A549 (cell line): Measurements from ENCODE around the gene PDGFB. TPM values are rescaled to one million over a fixed set of nuclear protein-coding genes. Genes with fewer than 3 reads are reported as not detected.

Source experiments
- ATAC-seq, 2 experiments: fragments of 200-7000 bp in 1 of 2; fragments of >200 bp in 1 of 2; cut with Nextera tagmentation in 1 of 2; cut with Tn5 transposase in 1 of 2; 3 replicates each; pipeline versions ENCODE4 v1.8.0 to v1.9.1; 2018 to 2020; ENCODE audit warnings: mild to moderate bottlenecking in 1 of 2, moderate library complexity in 1 of 2
- CTCF ChIA-PET: fragments of 300-600 bp; sonication (Branson Sonifier 250); formaldehyde crosslinking; extraction: SDS; loops from one replicate; lab custom pipeline; 2021; ENCODE audit warnings: antibody characterized with exemption, inconsistent platforms; lab: Yijun Ruan, JAX
- POLR2A ChIA-PET: fragments of 350-600 bp; formaldehyde crosslinking; extraction: SDS; loops from one replicate; lab custom pipeline; 2021; ENCODE audit warnings: antibody characterized with exemption, inconsistent platforms; lab: Yijun Ruan, JAX
- DNase-seq, 2 experiments: peaks; one replicate each; pipeline versions ENCODE4 v3.0.0 to v3.0.0-alpha.2; 2011 to 2016; ENCODE audit warnings: low read depth in 1 of 2, low spot score in 1 of 2
- FAIRE-seq: peaks from 2 replicates; lab custom pipeline; 2011; peaks lifted over from hg19 to GRCh38; lab: Jason Lieb, UNC
- H3K27ac ChIP-seq, 2 experiments: fragments of >200 bp; sonication (Bioruptor Twin); formaldehyde crosslinking; 3 replicates each; pipeline ENCODE4 v1.5.1; 2016 to 2017
- H3K4me1 ChIP-seq: fragments of >200 bp; sonication (Bioruptor Twin); formaldehyde crosslinking; 3 replicates; pipeline ENCODE4 v1.6.1; 2016
- H3K4me2 ChIP-seq: fragments of >200 bp; sonication (Bioruptor Twin); formaldehyde crosslinking; 3 replicates; pipeline ENCODE4 v1.6.1; 2016
- H3K4me3 ChIP-seq: fragments of >200 bp; sonication (Bioruptor Twin); formaldehyde crosslinking; 3 replicates; pipeline ENCODE4 v1.5.1; 2016
- H3K9me3 ChIP-seq: fragments of >200 bp; sonication (Bioruptor Twin); formaldehyde crosslinking; 3 replicates; pipeline ENCODE4 v1.6.1; 2016
- CBX8 ChIP-seq: fragments of 200-600 bp; sonication (generic); IDR thresholded peaks from 2 replicates; pipeline ENCODE4 v1.6.1; 2016
- CEBPB ChIP-seq, 2 experiments: fragments of >200 bp in 1 of 2; sonication (Bioruptor Twin) in 1 of 2; formaldehyde crosslinking in 1 of 2; IDR thresholded peaks; 2 replicates each; pipeline ENCODE4 v1.6.1; 2012 to 2016
- CHD4 ChIP-seq: fragments of 200-600 bp; sonication (generic); IDR thresholded peaks from 2 replicates; pipeline ENCODE4 v1.6.1; 2016; ENCODE audit warnings: antibody characterized with exemption, mild to moderate bottlenecking, borderline replicate concordance
- EHF ChIP-seq: fragments of 250-450 bp; sonication (Bioruptor Pico); IDR thresholded peaks from 2 replicates; pipeline ENCODE4 v1.5.0; 2020; ENCODE audit warnings: mild to moderate bottlenecking
- EHMT2 ChIP-seq: fragments of 200-600 bp; sonication (generic); IDR thresholded peaks from 2 replicates; pipeline ENCODE4 v1.6.1; 2016; ENCODE audit warnings: antibody characterized with exemption, low read depth, mild to moderate bottlenecking, moderate library complexity
- EP300 ChIP-seq, 2 experiments: fragments of >200 bp; sonication (Bioruptor Twin); formaldehyde crosslinking; IDR thresholded peaks; 2 replicates in 1 of 2; 3 replicates in 1 of 2; pipeline ENCODE4 v1.6.1; 2016 to 2017
- ESRRA ChIP-seq: fragments of 150-350 bp; IDR thresholded peaks from 2 replicates; pipeline ENCODE4 v1.6.1; 2014; ENCODE audit warnings: mild to moderate bottlenecking, low read length, borderline replicate concordance
- FOSB ChIP-seq: fragments of 250-450 bp; sonication (Bioruptor Pico); IDR thresholded peaks from 2 replicates; pipeline ENCODE4 v1.5.0; 2020; ENCODE audit warnings: mild to moderate bottlenecking, moderate library complexity
- FOSL2 ChIP-seq, 2 experiments: fragments of 450-650 bp in 1 of 2; fragments of >200 bp in 1 of 2; sonication (Bioruptor Twin) in 1 of 2; formaldehyde crosslinking; IDR thresholded peaks; 2 replicates each; pipeline versions ENCODE4 v1.5.0 to v1.6.1; 2016 to 2020; ENCODE audit warnings: mild to moderate bottlenecking in 1 of 2, moderate library complexity in 1 of 2
- FOXS1 ChIP-seq: fragments of 250-450 bp; sonication (Bioruptor Pico); IDR thresholded peaks from 2 replicates; pipeline ENCODE4 v1.5.0; 2020; ENCODE audit warnings: mild to moderate bottlenecking, moderate library complexity
- HOXB5 ChIP-seq: fragments of 250-450 bp; sonication (Bioruptor Pico); IDR thresholded peaks from 2 replicates; pipeline ENCODE4 v1.5.0; 2020; ENCODE audit warnings: mild to moderate bottlenecking, moderate library complexity
- JUNB ChIP-seq: fragments of >200 bp; sonication (Bioruptor Twin); formaldehyde crosslinking; IDR thresholded peaks from 2 replicates; pipeline ENCODE4 v1.6.1; 2016
- KDM5A ChIP-seq: fragments of 200-600 bp; sonication (generic); IDR thresholded peaks from 2 replicates; pipeline ENCODE4 v1.6.1; 2016; ENCODE audit warnings: antibody characterized with exemption, mild to moderate bottlenecking
- MAFK ChIP-seq: fragments of 450-650 bp; IDR thresholded peaks from 2 replicates; pipeline ENCODE4 v1.6.1; 2014; ENCODE audit not compliant: partially characterized antibody
- NFE2L2 ChIP-seq: fragments of 150-350 bp; conservative IDR thresholded peaks from 2 replicates; pipeline ENCODE4 v1.6.1; 2014; ENCODE audit warnings: low read length
- NR3C1 ChIP-seq: fragments of >200 bp; sonication (Bioruptor Twin); formaldehyde crosslinking; IDR thresholded peaks from 3 replicates; pipeline ENCODE4 v1.6.1; 2017
- POLR2AphosphoS2 ChIP-seq: conservative IDR thresholded peaks from 2 replicates; pipeline ENCODE4 v1.6.1; 2012; ENCODE audit warnings: low read length, improper control_type of control experiment, inconsistent platforms
- RCOR1 ChIP-seq: fragments of 150-350 bp; IDR thresholded peaks from 2 replicates; pipeline ENCODE4 v1.6.1; 2014; ENCODE audit warnings: antibody characterized with exemption, low read length, low read depth
- TFCP2L1 ChIP-seq: fragments of 250-450 bp; sonication (Bioruptor Pico); IDR thresholded peaks from 2 replicates; pipeline ENCODE4 v1.5.0; 2021; ENCODE audit warnings: mild to moderate bottlenecking
- TP53 ChIP-seq: fragments of 250-450 bp; sonication (Bioruptor Pico); IDR thresholded peaks from 2 replicates; pipeline ENCODE4 v1.5.0; 2021; ENCODE audit warnings: mild to moderate bottlenecking, moderate library complexity
- ZNF302 ChIP-seq: fragments of 250-450 bp; sonication (Bioruptor Pico); IDR thresholded peaks from 2 replicates; pipeline ENCODE4 v1.9.0; 2021; ENCODE audit warnings: inconsistent platforms, mild to moderate bottlenecking, moderate library complexity
- ZSCAN20 ChIP-seq: fragments of 250-450 bp; sonication (Bioruptor Pico); IDR thresholded peaks from 2 replicates; pipeline ENCODE4 v1.8.0; 2022; ENCODE audit warnings: mild to moderate bottlenecking, moderate library complexity
- WGBS: methylation state at CpG from one replicate; pipeline ENCODE4 v1.1.6; 2017; ENCODE audit errors: missing lambda C conversion rate; 5-methylcytosine and 5-hydroxymethylcytosine counted together
- polyA plus RNA-seq, 4 experiments: library from polyadenylated mRNA; depleted of rRNA in 3 of 4; stranded (reverse); fragments of >200 nt; fragmentation: RNase III in 1 of 4; extraction: RNeasy Plus Mini Kit Qiagen cat#74134 plus additional on column Dnase treatment in 1 of 4; gene quantifications; 2 replicates in 3 of 4; 3 replicates in 1 of 4; pipeline ENCODE4 v1.2.3, GENCODE V29; 2011 to 2017
- TF ChIP-seq, protein P1 (sequence below): IDR thresholded peaks from 2 replicates; pipeline ENCODE4 v1.6.1; 2012
- TF ChIP-seq, protein P2 (sequence below): IDR thresholded peaks from 2 replicates; pipeline ENCODE4 v1.6.1; 2012; ENCODE audit warnings: low read depth, borderline replicate concordance

The PDGFB gene
- polyA plus RNA-seq, 2 of the 4 experiments (the other 2 are of a cell fraction) = 2.1 to 4.5 TPM

DNA sequence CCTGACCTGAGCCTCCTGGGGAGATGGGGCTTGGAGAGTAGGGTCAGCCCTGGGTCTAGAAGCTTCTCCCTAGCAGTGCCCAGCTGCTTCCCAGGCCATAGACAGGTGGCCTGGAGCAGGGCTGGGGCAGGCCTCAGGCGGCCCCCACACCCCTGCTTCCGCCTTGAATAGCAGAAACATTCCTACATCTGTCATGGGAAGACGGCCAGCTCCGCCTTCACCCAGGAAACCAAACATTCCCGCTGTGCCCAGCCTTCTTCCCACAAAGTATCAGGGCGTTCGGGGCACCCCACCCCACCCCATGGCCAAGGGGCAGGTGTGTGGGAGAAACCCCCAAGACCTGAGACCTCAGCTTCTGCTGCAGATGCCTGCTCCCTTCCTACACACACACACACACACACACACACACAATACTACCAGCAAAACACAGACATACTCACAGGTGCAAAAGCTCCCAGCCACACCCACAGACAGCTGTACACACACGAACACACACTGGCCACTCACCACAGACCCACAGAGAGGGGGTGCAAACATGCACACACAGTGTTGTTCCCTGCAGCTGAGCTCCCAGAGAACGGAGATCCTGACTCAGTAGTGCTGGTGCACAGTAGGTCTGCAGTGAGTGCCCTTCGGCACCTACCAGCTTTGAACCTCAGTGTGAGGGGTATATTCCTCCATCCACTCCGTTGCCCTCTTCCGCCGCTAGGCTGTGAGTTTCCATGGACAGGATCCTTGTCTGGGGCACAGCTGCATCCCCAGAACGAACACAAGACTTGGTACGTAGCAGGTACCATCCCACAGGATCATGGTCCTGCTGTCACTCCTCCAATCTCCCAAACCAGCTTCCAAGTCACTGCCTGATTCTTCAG is 37.4 kb downstream of the PDGFB start:
- CTCF ChIA-PET = interaction anchor here (1.1 to 1.4 kb wide), 4 partner anchors 36 to 104 kb away, joined by 3 to 7 read pairs (median 4); no protein-coding TSS in a partner anchor
- POLR2A ChIA-PET = no interaction called here
- WGBS = 60% methylated on average over 14 of the region's 15 CpGs
- no peaks in the 10 kb centered on the region for H3K9me3 ChIP-seq
- ATAC-seq = no peak
- peak overlapping the region; percentile 20 to 94; a peak in 4 of 6 replicates for H3K27ac ChIP-seq
- H3K4me3 ChIP-seq = no peak overlapping the region
- H3K4me2 ChIP-seq = 0 out of 3 replicates have a peak overlapping the region, but pooled peaks have one; percentile 26
- DNase-seq = no peak
- FAIRE-seq = no peak
- no peak for TF ChIP-seq CEBPB (IDR thresholded peaks at IDR 0.05)
- TF ChIP-seq ZNF302 (CRISPR knock-in tag) = no peak
- TF ChIP-seq EP300 (IDR thresholded peaks at IDR 0.05) = no peak
- TF ChIP-seq NR3C1 = no peak
- TF ChIP-seq HOXB5 (CRISPR knock-in tag) = no peak
- no peak for TF ChIP-seq ZSCAN20 (CRISPR knock-in tag)
- peaks cover 35% of the 10 kb centered on the region for H3K4me1 ChIP-seq

DNA sequence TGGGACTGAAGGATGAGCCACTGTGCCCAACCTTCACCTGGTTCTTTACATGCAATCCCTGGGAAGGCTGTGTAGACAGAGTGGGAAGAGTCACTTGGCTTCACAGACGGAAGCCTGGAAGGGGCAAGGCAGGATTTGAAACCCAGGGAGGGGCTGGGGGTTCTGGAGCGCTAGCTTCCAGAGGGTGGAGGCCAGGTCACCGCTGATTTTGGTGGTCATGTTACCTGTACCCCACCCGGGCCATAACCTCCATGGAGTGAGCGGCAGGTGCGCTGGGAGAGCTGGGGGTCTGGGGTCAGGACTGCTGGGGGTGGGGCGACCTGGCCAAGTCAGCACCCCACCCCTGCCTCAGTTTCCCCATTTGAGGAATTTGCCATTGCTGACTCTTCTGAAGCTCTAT is 38.3 kb downstream of the PDGFB start:
- no peaks in the 10 kb centered on the region for H3K9me3 ChIP-seq
- H3K4me1 ChIP-seq = peaks cover 34% of the 10 kb centered on the region
- POLR2A ChIA-PET = interaction anchor here (0.6 kb wide), 1 partner anchor 71 kb away, joined by 5 read pairs; no protein-coding TSS in a partner anchor
- FAIRE-seq = no peak
- DNase-seq = no peak
- TF ChIP-seq TP53 (no peak), RCOR1 (no peak), FOSL2 (IDR thresholded peaks at IDR 0.05) (no peak), FOSL2 (CRISPR knock-in tag; IDR thresholded peaks at IDR 0.05) (no peak), ESRRA (no peak), ZSCAN20 (CRISPR knock-in tag) (no peak), FOSB (CRISPR knock-in tag) (no peak), EHMT2 (no peak), NR3C1 (no peak), EHF (CRISPR knock-in tag) (no peak), TFCP2L1 (CRISPR knock-in tag) (no peak), KDM5A (no peak), POLR2AphosphoS2 (no peak), ZNF302 (CRISPR knock-in tag) (no peak), CHD4 (no peak)
- TF ChIP-seq, protein P1, sequence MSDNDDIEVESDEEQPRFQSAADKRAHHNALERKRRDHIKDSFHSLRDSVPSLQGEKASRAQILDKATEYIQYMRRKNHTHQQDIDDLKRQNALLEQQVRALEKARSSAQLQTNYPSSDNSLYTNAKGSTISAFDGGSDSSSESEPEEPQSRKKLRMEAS = no peak
- TF ChIP-seq, all 56 proteins: peak for 0
- Histone ChIP-seq H3K27ac (peak overlapping the region in 1 of 2 experiments; percentile 94; a peak in 3 of 6 replicates), H3K4me3 (no peak overlapping the region), H3K4me2 (no peak overlapping the region)
- 38% methylated on average over 2 of the region's 7 CpGs for WGBS
- CTCF ChIA-PET = interaction anchor here (0.8 to 1.4 kb wide), 4 partner anchors 35 to 100 kb away, joined by 3 to 7 read pairs (median 4); no protein-coding TSS in a partner anchor
- no peak for ATAC-seq

DNA sequence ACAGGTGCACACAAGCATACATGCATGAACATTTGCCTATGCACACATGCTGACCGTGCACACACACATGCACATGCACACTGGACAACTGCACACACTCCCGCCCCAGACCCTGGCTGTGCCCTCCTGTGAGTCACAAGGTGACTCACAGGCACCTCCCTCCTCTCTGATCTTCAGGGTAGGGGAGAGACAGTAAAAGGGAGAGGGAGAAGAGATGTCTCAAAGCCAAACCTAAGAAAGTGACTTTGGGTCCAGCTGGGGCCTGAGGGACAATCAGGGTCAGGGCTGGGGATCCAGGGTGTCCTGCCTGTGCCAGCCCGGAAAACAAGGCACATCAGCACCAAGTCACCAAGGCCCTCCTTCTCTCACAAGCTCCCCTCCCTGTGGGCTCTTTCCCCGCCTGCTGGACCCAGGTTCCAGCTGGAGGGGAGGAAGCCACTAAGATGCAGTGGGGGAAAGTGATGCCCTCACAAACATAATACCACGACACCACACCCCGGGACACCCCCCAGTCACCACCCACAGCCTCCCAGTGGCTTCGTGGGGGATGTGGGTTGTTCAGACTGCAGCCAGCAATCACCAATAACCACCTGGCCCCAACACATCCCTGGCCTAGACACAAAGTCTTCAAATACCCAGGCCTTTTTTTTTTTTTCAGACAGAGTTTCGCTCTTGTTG is 39.3 kb downstream of the PDGFB start:
- peaks cover 34% of the 10 kb centered on the region for H3K4me1 ChIP-seq
- peak overlapping the region; percentile 73 to 94 for H3K27ac ChIP-seq
- CTCF ChIA-PET = interaction anchor here (1.0 to 1.3 kb wide), 2 partner anchors 17 to 101 kb away, joined by 4 to 5 read pairs; no protein-coding TSS in a partner anchor
- WGBS = 15% methylated on average over 7 of the region's 8 CpGs
- DNase-seq = peak; percentile 65 to 76
- FAIRE-seq = no peak
- TF ChIP-seq JUNB = peak; percentile 62
- TF ChIP-seq, protein P2, sequence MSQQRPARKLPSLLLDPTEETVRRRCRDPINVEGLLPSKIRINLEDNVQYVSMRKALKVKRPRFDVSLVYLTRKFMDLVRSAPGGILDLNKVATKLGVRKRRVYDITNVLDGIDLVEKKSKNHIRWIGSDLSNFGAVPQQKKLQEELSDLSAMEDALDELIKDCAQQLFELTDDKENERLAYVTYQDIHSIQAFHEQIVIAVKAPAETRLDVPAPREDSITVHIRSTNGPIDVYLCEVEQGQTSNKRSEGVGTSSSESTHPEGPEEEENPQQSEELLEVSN = peak; percentile 60; the same call in 1 of the 2 replicates
- no peak for TF ChIP-seq NFE2L2
- TF ChIP-seq, protein P1 = peak; percentile 70; the same call in 1 of the 2 replicates
- TF ChIP-seq FOXS1 (CRISPR knock-in tag) = no peak
- TF ChIP-seq FOSL2 (IDR thresholded peaks at IDR 0.05) = peak; percentile 81
- peak; percentile 93 for TF ChIP-seq FOSL2 (CRISPR knock-in tag; IDR thresholded peaks at IDR 0.05)
- TF ChIP-seq CHD4 = no peak
- no peak for TF ChIP-seq CBX8
- peak; percentile 3 for TF ChIP-seq MAFK
- TF ChIP-seq, all 56 proteins: peak for 5
- no peaks in the 10 kb centered on the region for H3K9me3 ChIP-seq
- ATAC-seq = peak; percentile 96 to 98
- peak overlapping the region; percentile 79 for H3K4me2 ChIP-seq
- POLR2A ChIA-PET = interaction anchor here (0.8 kb wide), 1 partner anchor 208 kb away, joined by 5 read pairs; no protein-coding TSS in a partner anchor
- H3K4me3 ChIP-seq = no peak overlapping the region
